ENCODE results near the gene BOLA3. TPM values are rescaled to one million over a fixed set of nuclear protein-coding genes. Genes with fewer than 3 reads are reported as not detected.
"Not testable (repeated sequence)": the region's sequence is repeated elsewhere in the genome, so short reads cannot be mapped to it uniquely, and the experiment has no call there.

The BOLA3 gene
- total RNA-seq, 2 donors from 2014 or later: 41.1 to 42.5 TPM

DNA sequence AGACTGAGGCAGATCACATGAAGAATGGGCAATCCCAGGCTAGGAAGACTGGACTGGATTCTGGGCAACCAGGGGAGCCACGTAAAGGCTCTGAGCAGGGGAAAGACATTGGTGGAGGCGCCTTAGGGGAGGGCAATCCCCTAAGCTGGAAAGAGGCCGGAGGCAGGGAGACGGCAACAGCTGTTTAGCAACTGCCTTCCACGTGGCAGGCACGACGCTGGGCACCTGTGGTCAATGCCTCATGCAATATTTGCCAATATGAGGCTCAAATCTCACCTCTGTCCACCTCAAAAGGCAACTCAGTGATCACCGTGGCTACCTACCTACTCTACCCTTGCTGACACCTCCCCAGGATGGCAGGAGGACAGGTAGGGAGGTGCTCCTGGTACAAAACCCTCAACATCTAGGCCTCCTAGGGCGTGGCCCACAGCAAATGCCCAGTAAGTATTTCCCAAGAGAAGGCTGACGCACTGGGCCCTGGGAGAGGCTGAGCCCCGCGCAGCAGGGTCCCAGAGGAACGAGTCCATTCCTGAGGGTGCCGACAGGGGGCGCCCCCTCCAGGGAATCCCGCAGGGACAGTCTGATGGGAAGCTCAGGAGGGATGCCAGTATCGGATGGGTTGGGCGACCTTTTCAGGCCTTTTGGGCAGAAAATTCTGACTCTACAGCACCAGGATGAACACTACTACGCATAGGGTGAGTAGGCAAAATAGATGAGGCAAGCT, 8.9 kb downstream of the BOLA3 start:
- no peaks in the 10 kb centered on the region for H3K9me3 Mint-ChIP-seq
- DNase-seq (no peak), ATAC-seq (replicated peaks in 1 of 2) (no peak)
- H3K27me3 Mint-ChIP-seq (ENCODE audit: low read depth): no peaks in the 10 kb centered on the region
- no peak overlapping the region for H3K27ac Mint-ChIP-seq
- peaks cover 15% of the 10 kb centered on the region for H3K4me1 Mint-ChIP-seq (ENCODE audit: low read depth)
- no peak overlapping the region for H3K4me3 Mint-ChIP-seq
- peaks cover 0 to 8% of the 10 kb centered on the region in 2 donors for H3K36me3 Mint-ChIP-seq (ENCODE audit: insufficient read depth in 2 of 2)

DNA sequence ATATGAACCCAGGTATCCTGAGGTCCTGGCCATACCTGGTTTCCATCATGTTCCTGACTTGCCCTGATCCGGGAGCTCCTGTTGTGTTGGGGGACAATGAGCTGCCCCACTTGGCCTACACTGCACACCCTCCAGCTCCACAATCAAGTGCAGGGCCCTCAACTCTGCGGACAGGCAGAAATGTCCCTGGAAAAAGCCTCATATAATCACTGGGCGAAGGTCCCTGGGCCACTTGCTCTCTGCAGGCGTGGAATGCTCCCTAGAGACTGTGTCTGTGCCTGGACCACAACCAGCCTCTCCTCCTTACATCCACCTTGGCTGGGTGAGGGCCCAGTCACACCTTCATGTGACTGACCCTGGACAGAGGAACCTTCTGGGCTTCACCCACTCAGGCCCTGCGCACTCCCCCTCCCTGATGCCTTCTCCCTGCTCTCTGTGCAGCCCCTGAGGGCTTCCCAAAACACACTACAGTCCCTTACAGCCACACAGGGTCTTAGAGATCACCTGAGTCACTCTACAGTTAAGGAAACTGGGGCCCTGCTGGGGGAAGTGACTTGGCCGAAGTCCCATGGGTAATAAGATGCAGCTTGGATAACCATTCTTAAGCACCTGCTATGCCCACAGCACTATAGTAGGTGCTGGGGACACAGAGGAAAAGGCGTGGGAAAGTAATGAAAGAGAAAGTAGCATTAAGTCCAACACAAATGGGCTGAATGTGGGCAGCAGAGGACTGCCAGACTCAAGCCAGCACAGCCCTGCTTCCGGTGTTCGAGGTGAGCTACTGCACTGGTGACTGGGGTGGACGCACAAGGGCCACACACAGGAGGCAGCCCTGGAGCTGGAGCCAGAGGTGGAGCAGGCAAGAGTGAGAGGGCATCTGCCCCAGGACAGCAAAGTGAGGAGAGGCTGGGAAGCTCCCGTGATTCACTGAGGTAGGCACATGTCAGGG, 9.8 kb downstream of the BOLA3 start:
- peak overlapping the region; percentile 20 for H3K27ac Mint-ChIP-seq
- H3K27me3 Mint-ChIP-seq (ENCODE audit: low read depth): no peaks in the 10 kb centered on the region
- DNase-seq (no peak), ATAC-seq (replicated peaks in 1 of 2) (no peak)
- H3K4me1 Mint-ChIP-seq (ENCODE audit: low read depth): peaks cover 15% of the 10 kb centered on the region
- H3K9me3 Mint-ChIP-seq: no peaks in the 10 kb centered on the region
- peaks cover 0 to 13% of the 10 kb centered on the region in 2 donors for H3K36me3 Mint-ChIP-seq (ENCODE audit: insufficient read depth in 2 of 2)
- H3K4me3 Mint-ChIP-seq: no peak overlapping the region

DNA sequence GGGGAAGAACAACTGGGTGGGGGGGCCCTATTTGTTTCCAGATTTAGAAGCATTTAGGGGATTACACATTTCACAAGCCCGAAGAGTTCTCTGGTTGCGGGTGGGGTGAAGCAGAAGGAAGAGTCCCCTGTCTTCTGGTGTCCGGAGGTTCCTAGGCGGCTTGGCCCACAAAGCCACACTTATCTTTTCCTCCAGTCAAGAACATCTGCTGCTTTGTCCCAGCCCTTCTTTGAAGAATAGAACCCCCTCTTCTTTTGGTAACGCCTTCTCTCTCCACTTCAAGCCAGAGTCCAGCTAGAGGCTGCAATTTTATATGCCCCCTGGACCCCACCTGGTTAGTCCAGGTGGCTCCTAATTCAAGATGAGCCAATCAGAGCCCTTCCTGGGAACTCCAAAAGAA, 15.8 kb downstream of the BOLA3 start:
- Mint-ChIP-seq H3K4me3 (no peak overlapping the region), H3K4me1 (ENCODE audit: low read depth) (no peaks in the 10 kb centered on the region), H3K27ac (no peak overlapping the region), H3K27me3 (ENCODE audit: low read depth) (no peaks in the 10 kb centered on the region), H3K36me3 (ENCODE audit: insufficient read depth in 2 of 2) (peaks cover 0 to 6% of the 10 kb centered on the region in 2 donors), H3K9me3 (no peaks in the 10 kb centered on the region)
- DNase-seq (no peak), ATAC-seq (replicated peaks in 1 of 2) (no peak)

- H3K4me3 Mint-ChIP-seq: no peak overlapping the region
- DNase-seq: no peak
- peaks cover 0 to 6% of the 10 kb centered on the region in 2 donors for H3K36me3 Mint-ChIP-seq (ENCODE audit: insufficient read depth in 2 of 2)
- H3K9me3 Mint-ChIP-seq: no peaks in the 10 kb centered on the region
- no peak for ATAC-seq (replicated peaks in 1 of 2)
- no peak overlapping the region for H3K27ac Mint-ChIP-seq
- no peaks in the 10 kb centered on the region for H3K27me3 Mint-ChIP-seq (ENCODE audit: low read depth)
- no peaks in the 10 kb centered on the region for H3K4me1 Mint-ChIP-seq (ENCODE audit: low read depth)
Observed at GRCh38 chr2:74130211-74130995, 17.3 kb downstream of the BOLA3 start.

- H3K27ac Mint-ChIP-seq: no peak overlapping the region
- DNase-seq: no peak
- H3K4me3 Mint-ChIP-seq: no peak overlapping the region
Observed at GRCh38 chr2:74128206-74128605, 19.5 kb downstream of the BOLA3 start.

DNA sequence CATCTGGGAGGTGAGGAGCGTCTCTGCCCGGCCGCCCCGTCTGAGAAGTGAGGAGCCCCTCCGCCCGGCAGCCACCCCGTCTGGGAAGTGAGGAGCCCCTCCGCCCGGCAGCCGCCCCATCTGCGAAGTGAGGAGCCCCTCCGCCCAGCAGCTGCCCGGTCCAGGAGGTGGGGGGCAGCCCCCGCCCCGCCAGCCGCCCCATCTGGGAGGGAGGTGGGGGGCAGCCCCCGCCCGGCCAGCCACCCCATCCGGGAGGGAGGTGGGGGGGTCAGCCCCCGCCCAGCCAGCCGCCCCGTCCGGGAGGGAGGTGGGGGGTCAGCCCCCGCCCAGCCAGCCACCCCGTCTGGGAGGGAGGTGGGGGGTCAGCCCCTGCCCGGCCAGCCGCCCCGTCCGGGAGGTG, 23.8 kb downstream of the BOLA3 start:
- ATAC-seq (replicated peaks in 1 of 2); H3K4me3 Mint-ChIP-seq; DNase-seq; H3K27me3 Mint-ChIP-seq (ENCODE audit: low read depth); H3K27ac Mint-ChIP-seq: not testable (repeated sequence)
- peaks cover 10 to 15% of the 10 kb centered on the region in 2 donors for H3K9me3 Mint-ChIP-seq
- peaks cover 10 to 16% of the 10 kb centered on the region in 2 donors for H3K36me3 Mint-ChIP-seq (ENCODE audit: insufficient read depth in 2 of 2)
- peaks cover 17% of the 10 kb centered on the region for H3K4me1 Mint-ChIP-seq (ENCODE audit: low read depth)

More at GRCh38 chr2:74128206-74128605, 19.5 kb downstream of the BOLA3 start:
- Mint-ChIP-seq H3K9me3 (no peaks in the 10 kb centered on the region), H3K36me3 (ENCODE audit: insufficient read depth in 2 of 2) (peaks cover 0 to 2% of the 10 kb centered on the region in 2 donors), H3K27me3 (ENCODE audit: low read depth) (no peaks in the 10 kb centered on the region), H3K4me1 (ENCODE audit: low read depth) (no peaks in the 10 kb centered on the region)
- ATAC-seq (replicated peaks in 1 of 2): no peak

- not testable (repeated sequence) for H3K27ac Mint-ChIP-seq; DNase-seq; ATAC-seq (replicated peaks in 1 of 2); H3K4me3 Mint-ChIP-seq; H3K27me3 Mint-ChIP-seq (ENCODE audit: low read depth)
- Mint-ChIP-seq H3K36me3 (ENCODE audit: insufficient read depth in 2 of 2) (peaks cover 10 to 16% of the 10 kb centered on the region in 2 donors), H3K4me1 (ENCODE audit: low read depth) (peaks cover 20% of the 10 kb centered on the region), H3K9me3 (peaks cover 10 to 15% of the 10 kb centered on the region in 2 donors)
Observed at GRCh38 chr2:74121846-74122245, 25.9 kb downstream of the BOLA3 start.

DNA sequence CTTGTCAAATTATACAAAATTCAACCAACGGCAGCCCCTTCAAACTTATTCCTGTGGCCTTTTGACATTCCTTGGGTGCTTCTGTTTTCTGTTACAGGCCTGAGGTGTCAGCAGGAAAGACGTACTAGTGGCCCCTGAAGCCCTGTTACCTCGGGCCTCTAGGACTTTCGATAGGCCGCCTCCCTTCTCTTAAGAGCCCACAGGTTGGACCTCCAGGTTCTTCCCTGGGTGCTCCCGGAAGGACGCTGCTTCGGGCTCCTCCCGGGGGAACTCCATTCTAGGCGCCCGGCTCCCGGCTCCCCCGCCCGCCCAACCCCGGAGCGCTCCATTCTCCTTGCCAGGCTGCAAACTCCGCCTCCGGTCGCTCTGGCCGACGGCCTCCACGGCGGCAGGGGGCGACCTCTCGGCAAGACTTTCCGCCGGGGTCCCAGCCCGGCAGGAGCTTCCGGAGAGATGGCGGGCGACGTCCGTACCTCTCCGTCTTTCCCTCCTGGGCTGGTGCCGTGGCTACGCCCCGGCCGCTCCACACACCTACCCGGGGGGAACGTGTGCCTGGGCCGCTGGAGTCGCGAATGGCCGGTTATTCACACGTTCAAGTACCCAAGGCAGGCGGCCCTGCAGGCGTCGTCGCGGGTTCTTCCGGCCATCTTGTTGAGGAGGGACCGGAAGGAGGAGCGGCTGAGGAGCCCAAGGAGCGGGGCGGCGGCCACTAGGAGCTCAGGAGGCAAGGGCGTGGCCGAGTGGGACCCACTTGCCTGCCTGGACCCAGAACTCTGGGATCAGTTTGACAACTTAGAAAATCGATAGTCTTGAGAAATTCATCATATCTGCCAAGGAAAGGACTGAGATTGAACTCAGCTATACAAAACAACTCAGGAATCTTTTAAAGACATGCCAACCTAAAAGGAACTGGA, 27.5 kb downstream of the BOLA3 start:
- Mint-ChIP-seq H3K27me3 (ENCODE audit: low read depth) (no peaks in the 10 kb centered on the region), H3K9me3 (peaks cover 10 to 15% of the 10 kb centered on the region in 2 donors), H3K4me1 (ENCODE audit: low read depth) (peaks cover 20% of the 10 kb centered on the region), H3K4me3 (peak overlapping the region; percentile 83 to 97), H3K27ac (peak overlapping the region; percentile 90), H3K36me3 (ENCODE audit: insufficient read depth in 2 of 2) (peaks cover 10 to 16% of the 10 kb centered on the region in 2 donors)
- ATAC-seq (replicated peaks in 1 of 2): peak; percentile 96 to 98
- peak; percentile 89 to 90 for DNase-seq

- DNase-seq (no peak), ATAC-seq (replicated peaks in 1 of 2) (no peak)
- peaks cover 10 to 15% of the 10 kb centered on the region in 2 donors for H3K9me3 Mint-ChIP-seq
- H3K4me1 Mint-ChIP-seq (ENCODE audit: low read depth): peaks cover 20% of the 10 kb centered on the region
- H3K27ac Mint-ChIP-seq: no peak overlapping the region
- peaks cover 10 to 16% of the 10 kb centered on the region in 2 donors for H3K36me3 Mint-ChIP-seq (ENCODE audit: insufficient read depth in 2 of 2)
- peak overlapping the region; percentile 83 to 97 for H3K4me3 Mint-ChIP-seq
- no peaks in the 10 kb centered on the region for H3K27me3 Mint-ChIP-seq (ENCODE audit: low read depth)
Observed at GRCh38 chr2:74119339-74119738, 28.4 kb downstream of the BOLA3 start.

- no peak for DNase-seq
- no peak overlapping the region for H3K4me3 Mint-ChIP-seq
- H3K9me3 Mint-ChIP-seq: no peaks in the 10 kb centered on the region
- H3K36me3 Mint-ChIP-seq (ENCODE audit: insufficient read depth in 2 of 2): no peaks in the 10 kb centered on the region
- H3K27ac Mint-ChIP-seq: no peak overlapping the region
- H3K27me3 Mint-ChIP-seq (ENCODE audit: low read depth): no peaks in the 10 kb centered on the region
- H3K4me1 Mint-ChIP-seq (ENCODE audit: low read depth): no peaks in the 10 kb centered on the region
- no peak for ATAC-seq (replicated peaks in 1 of 2)
Observed at GRCh38 chr2:74111380-74111779, 36.3 kb downstream of the BOLA3 start.

DNA sequence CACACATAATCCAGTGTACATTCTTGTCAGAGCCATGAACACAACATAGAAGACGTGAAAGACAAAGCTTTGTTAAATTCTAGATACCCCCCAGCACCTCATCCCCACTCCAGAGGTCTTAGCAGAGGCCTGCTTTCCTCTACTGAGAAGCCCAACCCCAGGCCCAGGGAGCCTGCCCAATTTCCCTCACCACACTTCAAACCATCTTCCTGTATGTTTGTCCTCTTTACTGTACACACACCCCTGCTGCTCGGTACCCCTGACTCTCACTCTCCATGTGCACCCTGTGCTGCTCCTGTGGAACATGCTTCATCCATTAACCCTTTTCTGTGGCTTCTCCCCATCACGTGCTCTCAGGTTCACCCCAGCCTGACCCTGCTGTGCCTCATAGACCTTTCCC, 37.2 kb downstream of the BOLA3 start:
- Mint-ChIP-seq H3K27me3 (ENCODE audit: low read depth) (no peaks in the 10 kb centered on the region), H3K4me1 (ENCODE audit: low read depth) (no peaks in the 10 kb centered on the region), H3K9me3 (no peaks in the 10 kb centered on the region), H3K36me3 (ENCODE audit: insufficient read depth in 2 of 2) (no peaks in the 10 kb centered on the region), H3K27ac (no peak overlapping the region), H3K4me3 (no peak overlapping the region)
- DNase-seq (no peak), ATAC-seq (replicated peaks in 1 of 2) (no peak)

DNA sequence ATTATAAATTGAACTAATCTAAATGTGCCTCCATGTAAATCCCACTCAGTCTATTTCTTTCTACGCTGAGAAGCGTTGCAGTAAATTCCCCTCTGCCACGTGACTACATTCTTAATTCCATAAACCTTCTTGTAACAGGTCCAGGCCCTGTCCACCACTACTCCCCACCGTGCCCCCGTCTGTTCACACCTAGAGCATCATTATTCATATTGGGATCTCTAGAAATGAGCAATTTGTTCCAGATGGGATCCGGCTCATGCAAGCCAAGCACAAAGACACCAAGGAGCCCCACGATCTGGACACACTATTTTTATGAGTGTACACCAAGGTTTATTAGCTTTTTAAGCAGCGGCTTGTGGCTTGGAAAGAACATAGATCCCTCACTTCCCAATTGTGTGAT, 38.2 kb downstream of the BOLA3 start:
- DNase-seq: no peak
- H3K27ac Mint-ChIP-seq: no peak overlapping the region
- ATAC-seq (replicated peaks in 1 of 2): no peak
- no peaks in the 10 kb centered on the region for H3K4me1 Mint-ChIP-seq (ENCODE audit: low read depth)
- H3K4me3 Mint-ChIP-seq: no peak overlapping the region
- no peaks in the 10 kb centered on the region for H3K9me3 Mint-ChIP-seq
- H3K36me3 Mint-ChIP-seq (ENCODE audit: insufficient read depth in 2 of 2): no peaks in the 10 kb centered on the region
- no peaks in the 10 kb centered on the region for H3K27me3 Mint-ChIP-seq (ENCODE audit: low read depth)

All from activated T-cell treated with anti-CD3 and anti-CD28 coated beads, Interleukin-2, amount 50 U/mL, for 72 hours (primary cell).